ENCODE data around the gene HSD17B4.

GRCh38 chr5:119484884-119485283 is 32.6 kb downstream of the HSD17B4 start:
- TF ChIP-seq EZH2 (conservative IDR thresholded peaks at IDR 0.05; ENCODE audit: low read depth, low read length) (no peak), EP300 (IDR thresholded peaks at IDR 0.05; ENCODE audit: low read depth in 2 of 2, low read length in 2 of 2) (no peak), EP300 (CRISPR knock-in tag; IDR thresholded peaks at IDR 0.05; ENCODE audit: borderline replicate concordance) (no peak), ZBTB4 (CRISPR knock-in tag; IDR thresholded peaks at IDR 0.05; ENCODE audit: borderline replicate concordance) (no peak), MLX (CRISPR knock-in tag; IDR thresholded peaks at IDR 0.05) (no peak), CCDC6 (CRISPR knock-in tag; IDR thresholded peaks at IDR 0.05) (no peak), YY1 (IDR thresholded peaks at IDR 0.05; ENCODE audit: insufficient read depth, insufficient replicate concordance, low read depth, low read length) (no peak), REST (IDR thresholded peaks at IDR 0.05; ENCODE audit: borderline replicate concordance in 1 of 2, low read depth in 1 of 2, low read length in 2 of 2) (no peak), CTCF (CRISPR knock-in tag; IDR thresholded peaks at IDR 0.05) (no peak), POLR2A (IDR thresholded peaks at IDR 0.05; ENCODE audit: insufficient read depth in 1 of 2, low read depth in 2 of 2, low read length in 2 of 2) (no peak)
